NK-92 treated with Interleukin-12 subunit alpha and Interleukin-12 subunit beta, amount 100 ng/mL, for 24 hours (cell line): ENCODE results near the gene CXCL13.
A peak's percentile ranks its signal among the peaks of the same experiment; 100 is the strongest.
"Not testable (repeated sequence)": the region's sequence is repeated elsewhere in the genome, so short reads cannot be mapped to it uniquely, and the experiment has no call there.

Experiments used
- DNase-seq: peaks from one replicate; lab custom pipeline; 2025; lab: John Stamatoyannopoulos, UW

CXCL13 gene, protein sequence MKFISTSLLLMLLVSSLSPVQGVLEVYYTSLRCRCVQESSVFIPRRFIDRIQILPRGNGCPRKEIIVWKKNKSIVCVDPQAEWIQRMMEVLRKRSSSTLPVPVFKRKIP

DNA sequence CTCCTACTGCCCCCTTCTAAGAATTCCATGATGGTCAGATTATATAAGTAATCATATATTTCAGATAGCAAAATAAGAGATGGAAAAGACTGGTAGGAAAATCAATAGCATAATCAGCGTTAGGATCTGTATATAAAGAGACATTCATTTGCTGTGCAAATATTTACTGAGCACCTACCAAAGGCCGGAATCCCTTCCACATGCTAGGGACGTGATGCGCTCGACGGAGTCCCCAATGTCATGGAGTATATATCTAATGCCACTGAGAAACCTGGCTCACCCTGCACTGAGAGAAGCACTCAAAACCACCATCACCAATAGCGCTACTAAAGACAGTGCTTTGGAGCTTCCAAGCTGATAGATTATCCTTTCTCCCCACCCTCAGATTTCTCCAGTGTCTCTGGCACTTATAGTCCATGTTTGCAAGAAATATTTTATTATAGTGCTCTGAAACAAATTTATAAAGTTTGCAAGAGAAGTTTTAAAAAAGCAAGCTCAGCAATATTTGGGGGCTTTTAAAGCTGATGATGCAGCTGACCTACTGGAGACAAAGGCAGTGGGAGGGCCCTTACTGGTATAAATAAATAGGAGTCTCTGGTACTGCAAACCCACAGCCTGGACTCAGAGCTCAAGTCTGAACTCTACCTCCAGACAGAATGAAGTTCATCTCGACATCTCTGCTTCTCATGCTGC lies at the start of gene CXCL13:
CXCL13 (plus strand) TSS at position 611 of the 693 bp plus-strand sequence; CDS start at position 657, 46 bp downstream.
- no peak for DNase-seq

DNA sequence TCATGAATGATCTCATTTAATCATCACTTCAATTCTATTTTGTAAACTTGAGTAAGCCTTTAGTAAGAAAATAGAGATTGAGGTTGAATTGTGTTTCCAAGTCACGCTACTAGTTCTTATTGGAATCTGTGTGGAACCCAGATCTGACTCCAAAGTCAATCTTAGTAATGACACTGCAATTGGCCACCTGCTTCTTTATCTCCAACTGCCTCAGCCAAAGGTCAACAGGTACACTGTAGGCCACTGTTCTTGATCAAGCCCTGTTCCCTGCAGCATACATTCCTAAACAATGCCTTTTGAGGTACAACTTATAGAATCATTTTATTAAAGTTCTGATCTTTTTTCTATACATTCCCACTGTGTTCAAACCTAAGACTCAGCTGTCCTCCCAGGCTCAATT lies 45.5 kb upstream of the CXCL13 start:
- DNase-seq, result no peak

DNA sequence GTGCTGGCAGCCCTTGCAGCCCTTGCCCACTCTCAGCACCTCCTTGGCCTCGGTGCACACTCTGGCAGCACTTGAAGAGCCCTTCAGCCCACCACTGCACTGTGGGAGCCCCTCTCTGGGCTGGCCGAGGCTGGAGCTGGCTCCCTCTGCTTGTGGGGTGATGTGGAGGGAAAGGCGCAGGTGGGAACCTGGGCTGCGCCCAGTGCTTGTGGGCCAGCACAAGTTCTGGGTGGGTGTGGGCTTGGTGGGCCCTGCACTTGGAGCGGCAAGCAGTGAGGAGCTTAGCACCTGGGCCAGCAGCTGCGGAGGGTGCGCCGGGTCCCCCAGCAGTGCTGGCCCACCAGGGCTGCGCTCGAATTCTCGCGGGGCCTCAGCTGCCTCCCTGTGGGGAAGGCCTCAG lies 43.9 kb upstream of the CXCL13 start:
- not testable (repeated sequence) for DNase-seq

DNA sequence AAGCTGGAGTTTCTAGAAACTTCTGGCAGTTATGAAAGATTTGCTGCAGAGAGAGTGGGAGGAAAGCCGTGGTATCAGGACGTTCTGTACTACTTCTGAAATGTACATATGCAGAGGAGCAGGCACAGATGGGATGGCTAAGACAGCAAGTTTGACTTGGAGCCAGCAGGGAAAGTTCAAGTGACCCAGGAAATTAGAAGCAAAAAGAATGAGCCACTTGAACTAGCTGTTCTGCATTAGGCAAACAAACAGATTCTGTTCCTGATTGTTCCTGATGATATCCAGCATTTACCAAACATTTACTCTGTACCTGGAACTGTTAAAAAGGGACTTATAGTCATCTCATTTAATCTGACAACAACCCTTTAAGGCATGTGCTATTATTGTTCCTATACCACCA lies 41.4 kb upstream of the CXCL13 start:
- no peak for DNase-seq

DNA sequence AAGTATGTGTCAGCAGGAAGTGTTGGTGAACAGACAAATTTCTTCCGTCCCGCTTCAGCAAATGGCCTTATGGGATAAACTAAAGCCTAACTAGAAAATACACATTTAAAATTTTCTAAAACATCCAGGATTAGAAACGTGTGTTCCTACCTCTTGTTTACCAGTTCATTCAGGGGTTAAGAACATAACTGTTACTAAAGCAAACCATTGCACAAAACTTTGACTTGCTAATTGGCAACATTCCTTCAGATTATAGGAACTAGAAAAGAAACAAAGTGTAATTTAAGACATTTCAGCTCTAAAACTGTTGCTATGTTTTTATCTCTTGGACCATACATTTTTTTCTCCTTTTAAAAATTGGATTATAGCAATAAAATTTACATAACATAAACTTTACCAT lies 39.5 kb upstream of the CXCL13 start:
- DNase-seq, result no peak

DNA sequence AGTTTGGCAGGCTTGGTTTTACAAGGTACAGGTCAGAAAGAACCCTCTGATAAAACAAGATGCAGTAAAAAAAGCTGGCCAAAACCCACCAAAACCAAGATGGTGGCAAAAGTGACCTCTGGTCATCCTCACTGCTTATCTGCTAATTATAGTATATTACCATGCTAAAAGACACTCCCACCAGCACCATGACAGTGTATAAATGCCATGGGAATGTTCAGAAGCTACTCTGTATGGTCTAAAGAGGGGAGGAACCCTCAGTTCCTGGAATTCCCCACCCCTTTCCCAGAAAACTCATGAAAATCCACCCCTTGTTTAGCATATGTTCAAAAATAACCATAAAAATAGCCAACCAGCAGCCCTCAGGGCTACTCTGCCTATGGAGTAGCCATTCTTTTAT lies 38.1 kb upstream of the CXCL13 start:
- DNase-seq, result no peak

DNA sequence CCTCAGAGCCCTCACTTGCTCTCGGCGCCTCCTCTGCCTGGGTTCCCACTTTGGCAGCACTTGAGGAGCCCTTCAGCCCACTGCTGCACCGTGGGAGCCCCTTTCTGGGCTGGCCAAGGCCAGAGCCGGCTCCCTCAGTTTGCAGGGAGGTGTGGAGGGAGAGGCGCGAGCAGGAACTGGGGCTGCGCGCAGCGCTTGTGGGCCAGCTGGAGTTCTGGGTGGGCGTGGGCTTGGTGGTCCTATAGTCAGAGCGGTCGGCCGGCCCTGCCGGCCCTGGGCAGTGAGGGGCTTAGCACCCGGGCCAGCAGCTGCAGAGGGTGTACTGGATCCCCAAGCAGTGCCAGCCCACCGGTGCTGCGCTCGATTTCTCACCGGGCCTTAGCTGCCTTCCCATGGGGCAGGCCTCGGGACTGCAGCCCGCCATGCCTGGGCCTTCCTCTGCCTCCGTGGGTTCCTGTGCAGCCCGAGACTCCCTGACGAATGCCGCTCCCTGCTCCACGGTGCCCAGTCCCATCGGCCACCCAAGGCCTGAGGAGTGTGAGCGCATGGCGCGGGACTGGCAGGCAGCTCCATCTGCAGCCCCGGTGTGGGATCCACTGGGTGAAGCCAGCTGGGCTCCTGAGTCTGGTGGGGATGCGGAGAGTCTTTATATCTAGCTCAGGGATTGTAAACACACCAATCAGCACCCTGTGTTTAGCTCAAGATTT lies 35.0 kb upstream of the CXCL13 start:
- not testable (repeated sequence) for DNase-seq

DNA sequence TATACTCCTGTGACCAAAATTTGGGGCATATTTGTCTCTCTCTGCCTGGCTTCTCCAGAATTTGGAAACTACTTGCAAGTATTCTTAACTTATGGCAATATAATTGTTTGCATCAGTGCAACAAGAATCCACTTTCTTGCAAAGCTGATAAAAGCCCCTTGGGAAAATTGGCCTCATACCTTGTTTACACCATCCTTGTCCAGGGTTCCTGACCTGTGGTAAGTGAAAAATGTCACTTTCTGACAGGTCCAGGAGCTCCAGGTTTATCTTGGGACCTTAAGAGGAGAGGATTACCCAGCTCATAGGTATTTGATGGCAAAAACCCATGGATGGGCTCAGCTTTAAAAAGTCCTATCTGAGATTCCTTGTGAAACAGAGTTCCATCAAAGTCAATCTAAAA lies 29.3 kb upstream of the CXCL13 start:
- DNase-seq, result no peak

DNA sequence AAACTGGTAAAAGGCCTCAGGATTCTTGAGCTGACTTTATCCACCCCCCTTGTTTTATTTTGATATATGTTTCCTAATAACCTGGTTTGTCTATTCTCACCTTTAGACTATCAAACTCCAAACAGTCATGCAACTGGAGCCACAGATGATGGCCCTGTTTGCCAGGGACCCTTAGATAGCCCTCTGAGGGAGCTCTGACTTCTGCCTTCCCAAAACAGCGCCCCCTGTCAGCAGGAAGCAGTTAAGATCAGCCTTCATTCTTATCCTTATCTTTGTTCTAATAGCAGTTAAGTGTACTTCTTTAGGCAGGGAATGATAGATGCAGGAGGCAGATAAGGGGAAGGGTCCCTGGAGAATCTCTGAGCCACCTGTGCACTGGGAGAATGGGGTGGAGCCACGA lies 27.5 kb upstream of the CXCL13 start:
- DNase-seq, result no peak

DNA sequence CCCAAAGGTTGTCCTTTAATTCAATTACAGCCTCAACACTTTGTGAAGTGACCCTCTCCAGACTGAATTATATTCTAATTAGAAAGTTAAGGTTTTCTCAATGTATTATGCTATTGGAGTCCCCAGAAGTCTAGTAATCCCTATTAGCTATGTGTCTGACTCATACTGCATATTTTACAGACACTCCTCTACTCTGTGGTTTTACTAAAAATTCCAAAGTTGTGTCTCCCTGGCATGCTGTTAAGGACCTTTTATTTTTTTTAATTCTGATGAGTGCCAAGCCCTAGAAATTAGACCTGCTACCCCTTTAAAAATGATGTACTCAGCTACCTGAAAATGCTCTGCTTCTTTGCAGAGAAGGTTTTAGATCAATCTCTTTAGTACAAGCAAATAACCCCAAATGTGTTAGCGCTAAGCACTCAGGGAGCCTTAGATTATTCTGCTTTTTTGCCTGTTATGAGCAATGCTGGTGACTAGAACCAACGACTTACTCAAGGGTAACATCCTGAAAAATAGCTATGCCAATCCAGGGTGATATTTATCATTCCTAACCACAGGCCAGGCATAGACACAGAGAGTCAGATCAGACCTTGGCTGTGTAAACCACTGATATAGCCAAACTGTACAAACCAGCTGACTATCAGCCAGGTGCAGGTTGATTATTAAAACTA lies 26.1 kb upstream of the CXCL13 start:
- DNase-seq, result no peak

DNA sequence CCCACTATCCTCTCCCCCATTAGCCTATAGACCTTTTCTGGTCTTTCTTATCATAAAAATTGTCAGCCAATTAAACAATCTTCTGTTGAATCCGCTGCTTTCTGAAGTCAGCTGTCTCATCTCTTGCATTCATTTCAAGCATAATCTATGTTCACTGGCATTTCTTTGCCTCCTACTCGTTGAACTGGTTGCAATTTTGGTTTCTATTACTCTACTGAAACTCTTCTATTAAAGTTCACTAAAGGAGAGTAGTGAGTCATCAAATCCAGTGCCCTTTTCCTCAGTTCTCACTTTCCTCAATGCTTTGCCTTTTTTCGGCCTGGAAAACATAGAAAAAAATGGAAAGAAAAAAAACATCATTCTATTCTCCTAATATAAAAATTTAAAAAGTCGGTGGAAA lies 23.9 kb upstream of the CXCL13 start:
- no peak for DNase-seq

DNA sequence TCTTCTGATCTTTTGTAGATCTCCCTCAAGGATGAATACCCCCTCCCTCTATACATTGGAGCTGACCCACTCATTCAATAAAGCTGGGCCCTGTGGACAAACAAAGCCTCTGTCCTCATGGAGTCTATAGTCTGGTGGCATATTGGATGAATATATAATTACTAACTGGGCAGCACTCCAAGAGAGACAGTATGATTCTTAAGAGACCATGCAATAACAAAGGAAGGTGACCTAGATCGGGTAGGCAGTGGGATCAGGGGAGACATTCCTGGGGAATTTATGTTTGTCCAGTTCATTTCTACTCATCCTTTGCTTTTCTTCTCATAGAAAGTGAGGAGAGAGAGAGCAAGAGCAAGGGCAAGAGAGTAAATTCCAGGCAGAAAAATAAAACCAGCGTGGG lies 23.5 kb upstream of the CXCL13 start:
- no peak for DNase-seq

DNA sequence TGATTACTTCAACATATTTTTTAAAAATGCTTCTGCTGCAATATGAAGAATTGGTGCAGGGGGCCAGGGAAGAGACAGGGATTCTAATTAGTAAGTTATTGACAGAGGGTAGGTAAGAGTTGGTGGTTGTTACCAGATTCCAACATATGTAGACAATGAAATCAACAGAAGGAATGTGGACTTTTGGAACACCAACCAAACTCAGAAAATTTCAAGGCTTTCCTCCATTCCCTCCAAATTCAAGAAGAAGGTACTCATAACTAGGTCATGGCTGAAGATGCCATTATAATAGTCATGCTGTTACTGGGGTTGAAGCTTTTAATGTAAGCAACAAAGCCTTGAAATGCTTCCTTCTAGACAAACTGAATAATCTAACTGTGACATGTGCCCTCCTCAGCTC lies 22.9 kb upstream of the CXCL13 start:
- DNase-seq, result no peak

DNA sequence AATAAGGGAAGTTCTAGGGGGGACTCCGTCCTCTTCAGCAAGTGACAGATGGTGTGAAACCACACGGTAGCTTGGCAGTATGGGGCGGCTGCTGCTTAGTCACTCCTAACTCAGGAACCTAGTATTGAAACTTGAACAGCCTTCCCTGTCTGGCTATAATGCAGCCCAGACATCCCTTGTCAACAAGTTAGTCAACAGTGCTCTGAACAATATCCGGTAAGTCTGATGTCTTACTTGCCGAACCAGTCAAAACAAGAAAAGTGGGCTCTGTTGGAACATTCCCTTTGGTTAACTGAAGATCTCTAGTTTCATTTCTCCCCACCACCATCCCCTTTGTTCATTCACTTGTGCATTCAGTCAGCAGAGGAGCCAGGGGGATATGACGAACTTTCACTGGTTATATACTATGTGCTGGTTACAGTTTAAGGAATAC lies 18.7 kb upstream of the CXCL13 start:
- peak; percentile 62 for DNase-seq

DNA sequence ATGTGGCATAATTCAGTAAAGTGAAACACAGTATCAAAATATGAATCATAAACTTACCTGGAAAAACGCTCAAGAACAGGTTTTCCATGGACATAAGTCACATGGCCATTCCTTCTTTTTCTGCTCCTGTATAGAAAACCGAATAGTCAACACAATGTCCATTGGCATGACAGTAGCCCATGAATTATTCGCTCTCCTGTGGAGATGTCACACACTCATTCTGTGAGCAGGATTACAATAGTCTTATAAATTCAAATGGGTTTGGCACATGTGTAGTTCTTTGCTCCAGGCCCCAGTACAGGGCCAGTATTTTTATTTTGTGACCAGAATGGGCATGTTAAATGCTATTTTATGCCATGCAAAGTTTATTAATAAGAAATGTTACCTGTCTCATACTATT lies 15.1 kb upstream of the CXCL13 start:
- no peak for DNase-seq

DNA sequence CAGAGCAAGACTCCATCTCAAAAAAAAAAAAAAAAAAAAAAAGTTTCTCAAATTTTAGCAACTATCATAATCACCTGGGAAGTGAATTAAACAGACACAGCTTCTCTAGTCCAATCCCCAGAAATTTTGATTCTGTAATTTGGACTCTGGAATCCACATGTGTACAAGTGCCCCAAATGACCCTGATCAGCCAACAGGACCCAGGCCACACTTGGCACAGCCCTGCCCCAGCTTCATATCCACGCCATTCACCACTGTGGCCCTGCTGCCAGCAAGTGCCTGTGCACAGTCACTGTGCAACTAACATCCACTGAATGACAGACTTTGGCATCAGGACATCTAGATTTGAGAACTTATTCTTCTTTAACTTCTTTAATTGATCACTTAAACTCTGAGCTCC lies 14.1 kb upstream of the CXCL13 start:
- DNase-seq, result no peak

DNA sequence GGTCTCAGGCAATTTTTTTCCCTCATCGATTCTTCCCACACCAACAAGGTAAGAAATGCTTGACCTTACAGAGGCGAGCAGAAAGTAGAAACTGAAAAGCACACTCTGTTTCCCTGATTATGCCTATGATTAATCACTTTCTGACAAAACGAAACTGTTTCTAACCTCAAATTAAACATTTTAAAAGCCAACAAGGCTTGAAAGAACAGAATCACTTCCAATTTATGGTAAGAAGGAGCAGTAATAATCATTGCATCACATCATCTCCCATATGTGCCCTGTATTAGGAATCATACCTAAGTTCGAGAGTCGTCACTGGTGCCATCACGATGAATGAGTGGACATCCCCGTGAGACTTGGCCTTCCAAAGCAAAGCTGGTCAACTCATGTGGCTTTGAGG lies 12.5 kb upstream of the CXCL13 start:
- DNase-seq, result no peak

DNA sequence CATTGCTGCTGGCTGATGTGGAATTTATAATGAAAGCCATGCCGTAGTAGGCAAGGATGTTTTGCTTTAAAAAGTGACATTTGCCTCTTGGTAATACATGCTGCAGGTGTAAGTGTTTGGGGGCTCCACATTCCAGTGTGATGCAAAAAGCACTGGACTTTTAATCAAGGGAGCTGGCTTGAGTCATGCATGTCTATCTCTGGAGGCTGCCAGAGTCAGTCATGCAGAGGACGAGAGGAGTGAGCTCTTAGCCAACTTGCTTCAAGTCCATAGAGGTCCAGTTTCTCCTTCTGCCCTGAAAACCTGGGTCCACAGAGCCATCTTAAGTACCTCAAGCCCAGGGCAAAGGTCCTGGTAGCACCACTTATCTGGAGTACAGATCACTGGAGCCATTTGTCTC lies 11.6 kb upstream of the CXCL13 start:
- DNase-seq, result no peak

DNA sequence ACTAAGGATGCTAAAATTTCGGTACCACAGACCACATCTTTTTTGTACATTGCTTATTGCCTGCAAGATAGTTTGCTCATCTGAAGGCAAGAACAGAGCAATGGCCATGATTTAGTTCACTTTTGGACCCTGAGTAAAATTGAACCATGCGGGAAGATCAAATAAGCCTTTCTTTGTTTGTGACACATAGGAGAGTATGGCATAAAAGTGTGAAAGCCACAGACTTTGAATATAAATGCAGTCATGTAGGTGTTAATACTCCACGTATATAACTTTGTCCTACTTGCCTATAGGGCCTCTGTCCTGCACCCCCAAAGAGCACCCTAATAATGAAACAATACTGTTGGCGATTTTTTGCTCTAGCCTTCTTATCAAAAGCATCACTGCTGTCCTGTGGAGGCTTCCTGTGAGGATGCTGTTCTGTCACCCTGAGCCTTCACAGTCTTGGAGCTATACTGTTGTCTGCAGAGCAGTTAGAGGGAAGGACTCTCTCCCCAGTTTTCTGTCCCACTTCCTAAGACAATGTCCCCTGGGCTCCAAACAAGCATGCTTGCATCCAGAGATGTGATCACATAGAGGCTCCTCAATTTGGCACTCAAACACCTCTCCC lies 10.2 kb upstream of the CXCL13 start:
- DNase-seq, result no peak

DNA sequence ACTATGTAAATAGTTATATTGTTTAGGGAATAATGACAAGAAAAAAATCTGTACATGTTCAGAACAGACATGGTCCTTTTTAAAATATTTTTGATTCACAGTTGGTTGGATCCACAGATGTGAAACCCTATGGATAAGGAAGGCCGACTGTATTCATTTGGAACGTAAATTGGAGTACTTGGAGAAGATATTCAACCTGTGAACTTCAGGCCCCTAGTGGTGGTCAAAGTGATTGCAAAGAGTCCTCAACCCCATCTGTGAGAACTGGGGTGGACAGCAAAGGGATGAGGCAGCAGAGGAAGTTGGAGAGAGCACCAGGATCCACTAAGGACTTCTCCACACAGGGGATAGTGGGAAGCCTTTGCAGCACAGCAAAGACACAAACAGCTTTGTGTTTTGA lies 6.2 kb upstream of the CXCL13 start:
- DNase-seq, result no peak

DNA sequence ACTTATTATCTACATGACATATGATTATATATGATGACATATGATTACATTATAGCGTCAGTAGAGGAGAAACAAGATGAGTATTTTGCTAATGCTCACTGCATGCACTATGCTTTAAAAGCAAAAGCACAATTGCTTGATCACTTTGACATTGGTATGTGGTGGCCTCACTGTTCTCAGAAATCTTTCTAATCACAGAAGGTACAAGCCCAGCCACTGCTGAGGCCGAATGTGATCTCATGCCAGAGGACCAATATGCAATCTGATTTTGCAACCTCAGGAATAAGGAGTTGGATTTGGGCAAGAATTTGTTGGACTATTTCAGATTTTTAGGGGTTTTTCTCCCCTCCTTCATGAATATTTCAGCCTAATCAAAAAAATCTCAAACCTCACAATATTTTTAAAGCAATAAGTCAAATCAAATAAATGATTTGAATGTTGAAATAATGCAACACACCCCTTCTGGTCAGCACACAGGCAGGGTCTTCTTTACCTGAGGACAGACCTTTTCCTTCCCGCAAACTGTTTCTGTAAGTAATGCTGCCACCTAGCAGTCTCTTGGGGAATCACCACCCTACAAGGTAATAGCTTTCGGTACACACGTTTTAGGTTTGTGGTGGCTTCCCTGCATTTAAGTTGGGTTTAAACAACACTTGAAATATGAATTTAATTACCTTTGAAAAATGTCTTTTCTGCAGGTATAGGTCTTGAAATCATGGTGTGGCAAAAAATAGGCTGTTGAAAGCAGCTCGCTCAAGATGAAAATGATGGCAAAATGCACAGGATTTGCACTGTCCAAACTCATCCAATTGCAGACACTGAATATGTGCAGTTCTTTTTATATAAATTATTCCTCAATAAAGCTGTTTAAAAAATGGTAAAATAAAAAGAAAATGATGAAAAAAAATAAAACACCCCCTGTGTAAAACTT lies 4.8 kb upstream of the CXCL13 start:
- DNase-seq, result peak; percentile 3
